ENCODE results near the gene MAP3K4.
"Not testable (repeated sequence)": the region's sequence is repeated elsewhere in the genome, so short reads cannot be mapped to it uniquely, and the experiment has no call there.

The MAP3K4 gene

DNA sequence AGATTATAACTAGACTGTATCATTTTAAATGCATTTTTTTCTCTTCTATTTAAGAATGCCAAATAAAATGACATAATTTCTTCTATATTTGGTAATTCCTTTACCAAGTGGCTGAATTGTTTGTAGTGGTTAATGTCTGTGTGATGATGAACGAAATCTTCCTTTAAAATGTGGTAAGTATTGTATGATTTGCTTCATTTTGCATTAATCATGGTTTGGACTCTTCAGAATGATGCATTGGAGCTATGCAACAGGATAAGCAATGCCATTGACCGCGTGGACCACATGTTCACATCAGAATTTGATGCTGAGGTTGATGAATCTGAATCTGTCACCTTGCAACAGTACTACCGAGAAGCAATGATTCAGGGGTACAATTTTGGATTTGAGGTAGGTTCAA, 99.6 kb downstream of the MAP3K4 start:
- FAIRE-seq: no peak

DNA sequence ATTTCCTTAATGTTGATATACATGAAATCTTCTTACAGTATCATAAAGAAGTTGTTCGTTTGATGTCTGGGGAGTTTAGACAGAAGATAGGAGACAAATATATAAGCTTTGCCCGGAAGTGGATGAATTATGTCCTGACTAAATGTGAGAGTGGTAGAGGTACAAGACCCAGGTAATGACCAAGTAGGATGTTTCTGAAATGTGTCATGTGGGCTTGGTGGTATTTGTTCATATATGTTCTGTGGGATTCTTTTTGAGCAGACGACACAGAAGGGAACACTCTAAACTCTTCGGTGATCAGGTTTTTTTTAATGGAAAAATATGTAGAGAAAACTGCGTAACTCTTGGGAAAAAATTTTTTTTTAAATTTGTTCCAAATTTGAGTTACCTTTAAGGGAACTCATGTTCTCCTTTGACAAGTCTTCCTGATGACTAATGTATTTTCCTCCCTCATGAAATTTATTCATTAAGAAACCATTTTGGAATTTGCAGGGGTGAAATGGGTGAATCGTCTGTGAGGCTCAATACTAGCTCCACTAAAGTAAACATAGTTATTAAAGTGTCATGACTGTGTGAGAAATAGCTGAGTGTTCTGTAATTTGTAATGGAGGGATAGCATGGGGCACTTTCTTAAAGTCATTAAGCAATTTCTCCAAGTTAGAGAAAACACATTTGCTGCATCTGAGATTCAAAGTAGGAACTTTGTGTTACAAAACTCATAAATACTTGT, 100.6 kb downstream of the MAP3K4 start:
- no peak for FAIRE-seq

DNA sequence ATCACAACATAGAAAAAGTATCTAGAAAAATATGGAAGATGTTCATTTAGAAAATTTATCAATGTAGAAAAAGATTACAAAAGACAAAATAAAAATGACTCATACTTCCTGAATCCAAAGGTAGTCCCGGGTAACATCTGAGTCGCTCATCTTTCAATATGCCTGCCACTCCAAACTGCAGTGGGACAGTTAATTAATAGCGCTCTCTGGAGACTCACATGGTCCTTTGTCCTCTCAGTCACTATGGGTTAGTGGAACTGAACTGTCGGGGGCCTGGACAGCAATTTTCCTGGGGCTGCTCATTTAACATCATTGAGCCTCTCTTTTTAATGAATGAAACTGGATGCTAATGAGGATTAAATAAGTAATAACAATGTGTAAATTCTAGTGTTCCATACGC, 103.4 kb downstream of the MAP3K4 start:
- FAIRE-seq: no peak

DNA sequence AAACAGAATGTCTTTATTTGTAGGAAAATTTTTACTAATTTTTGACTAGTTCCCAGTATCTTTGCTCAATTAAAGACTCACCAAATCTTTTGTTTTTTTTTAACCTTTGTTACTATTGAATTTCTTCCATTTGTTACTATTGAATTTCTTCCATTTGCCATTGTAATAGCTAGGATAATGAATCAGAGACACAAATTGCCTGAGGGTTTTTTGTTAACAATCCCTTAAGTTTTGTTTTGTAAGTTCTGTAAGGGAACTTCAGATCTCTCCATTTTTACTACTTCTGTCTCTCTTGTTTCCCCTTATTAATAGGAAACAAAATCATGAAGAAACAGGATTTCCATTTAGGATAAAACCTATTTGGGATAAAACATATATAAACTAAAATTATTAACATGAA, 104.3 kb downstream of the MAP3K4 start:
- FAIRE-seq: no peak

DNA sequence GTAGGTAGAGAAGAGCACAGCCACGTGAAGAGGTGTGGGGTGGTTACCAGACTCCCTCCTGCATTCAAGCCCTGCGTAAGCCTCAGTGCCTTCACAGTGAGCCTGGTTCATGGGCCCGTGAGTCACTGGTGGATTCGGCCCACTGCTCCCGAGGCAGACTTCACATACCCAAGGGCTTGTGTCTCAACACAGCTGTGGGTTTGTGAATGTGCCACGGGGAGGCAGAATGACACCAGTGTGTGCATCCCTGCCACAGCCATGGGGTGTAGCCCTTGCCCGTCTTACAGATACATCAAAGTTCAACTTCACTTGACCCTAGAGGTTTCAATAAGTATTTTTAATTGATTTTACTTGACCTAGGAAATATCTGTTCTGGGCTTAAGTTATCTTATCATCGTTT, 108.5 kb downstream of the MAP3K4 start:
- no peak for FAIRE-seq

DNA sequence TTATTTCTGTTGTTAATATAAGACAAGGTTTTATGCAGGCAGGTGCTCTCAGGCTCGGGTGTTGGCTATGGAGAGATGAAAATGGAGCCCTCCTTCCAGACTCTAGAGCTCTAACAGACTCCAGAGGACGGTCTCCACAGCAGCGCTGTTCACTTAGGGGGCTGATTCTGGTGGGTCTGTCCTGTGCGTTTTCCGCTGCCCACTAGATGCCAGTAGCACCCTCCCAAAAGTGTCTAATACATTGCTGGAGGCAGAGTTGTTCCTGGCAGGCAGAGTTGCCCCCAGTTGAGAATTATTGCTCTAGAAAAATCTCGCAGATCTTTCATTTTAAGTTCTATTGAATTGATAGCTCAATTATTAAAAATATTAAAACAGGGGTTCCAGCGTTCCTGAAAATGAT, 109.9 kb downstream of the MAP3K4 start:
- no peak for FAIRE-seq

DNA sequence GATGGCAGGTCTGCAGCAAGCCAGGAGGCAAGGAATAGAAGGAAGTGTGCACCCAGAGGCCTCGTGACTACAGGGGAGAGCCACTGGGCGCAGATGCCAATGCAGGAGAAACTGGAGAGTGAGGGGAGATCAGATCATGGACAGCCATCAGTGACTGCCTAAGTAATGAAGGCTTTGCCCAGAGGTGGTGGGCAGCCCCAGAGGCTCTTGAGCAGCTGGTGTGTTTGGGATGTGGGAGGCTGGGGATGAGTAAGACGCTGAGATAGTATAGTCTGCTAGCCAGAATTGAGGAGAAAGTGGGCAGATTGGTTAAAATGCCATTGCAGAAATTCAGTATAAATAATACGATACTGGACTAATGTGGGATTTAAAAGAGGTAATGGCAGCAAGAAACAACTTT, 111.9 kb downstream of the MAP3K4 start:
- FAIRE-seq: no peak

DNA sequence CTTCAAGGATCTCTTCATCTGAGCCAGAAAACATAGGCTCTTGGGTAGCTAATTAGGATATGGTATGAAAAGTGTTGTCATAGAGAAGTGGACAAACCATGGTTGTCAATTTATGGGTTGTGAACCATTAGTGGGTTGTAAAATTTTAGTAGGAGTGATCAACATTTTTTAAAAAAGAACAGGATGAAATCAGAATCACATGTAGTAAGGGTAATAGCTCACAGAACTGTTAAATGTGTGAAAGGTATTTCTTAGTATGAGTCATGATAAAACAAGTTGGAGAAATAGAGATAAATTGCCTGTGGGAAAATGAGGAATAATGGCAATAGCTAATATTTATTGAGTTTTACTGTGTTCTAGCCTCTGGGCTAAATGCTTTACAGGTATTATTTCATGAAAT, 113.4 kb downstream of the MAP3K4 start:
- no peak for FAIRE-seq

DNA sequence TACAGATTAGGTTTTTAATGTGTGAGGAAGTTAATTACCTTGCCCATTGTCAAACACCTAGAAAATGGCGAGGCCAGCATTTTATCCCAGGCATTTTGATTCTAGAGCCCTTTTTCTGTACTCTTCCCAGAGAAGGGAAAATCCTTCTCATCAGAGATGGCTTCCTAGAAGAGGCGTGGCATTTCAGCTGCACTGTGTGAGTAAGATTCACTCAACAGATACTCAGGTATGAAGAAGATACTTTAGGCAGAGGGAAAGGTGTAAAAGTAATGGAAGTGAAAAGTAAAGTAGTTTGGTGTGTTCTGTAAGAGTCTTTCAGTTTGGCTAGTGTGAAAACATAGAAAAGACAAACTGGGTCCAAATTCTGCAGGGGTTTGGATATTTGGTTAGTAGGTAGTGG, 113.8 kb downstream of the MAP3K4 start:
- no peak for FAIRE-seq

DNA sequence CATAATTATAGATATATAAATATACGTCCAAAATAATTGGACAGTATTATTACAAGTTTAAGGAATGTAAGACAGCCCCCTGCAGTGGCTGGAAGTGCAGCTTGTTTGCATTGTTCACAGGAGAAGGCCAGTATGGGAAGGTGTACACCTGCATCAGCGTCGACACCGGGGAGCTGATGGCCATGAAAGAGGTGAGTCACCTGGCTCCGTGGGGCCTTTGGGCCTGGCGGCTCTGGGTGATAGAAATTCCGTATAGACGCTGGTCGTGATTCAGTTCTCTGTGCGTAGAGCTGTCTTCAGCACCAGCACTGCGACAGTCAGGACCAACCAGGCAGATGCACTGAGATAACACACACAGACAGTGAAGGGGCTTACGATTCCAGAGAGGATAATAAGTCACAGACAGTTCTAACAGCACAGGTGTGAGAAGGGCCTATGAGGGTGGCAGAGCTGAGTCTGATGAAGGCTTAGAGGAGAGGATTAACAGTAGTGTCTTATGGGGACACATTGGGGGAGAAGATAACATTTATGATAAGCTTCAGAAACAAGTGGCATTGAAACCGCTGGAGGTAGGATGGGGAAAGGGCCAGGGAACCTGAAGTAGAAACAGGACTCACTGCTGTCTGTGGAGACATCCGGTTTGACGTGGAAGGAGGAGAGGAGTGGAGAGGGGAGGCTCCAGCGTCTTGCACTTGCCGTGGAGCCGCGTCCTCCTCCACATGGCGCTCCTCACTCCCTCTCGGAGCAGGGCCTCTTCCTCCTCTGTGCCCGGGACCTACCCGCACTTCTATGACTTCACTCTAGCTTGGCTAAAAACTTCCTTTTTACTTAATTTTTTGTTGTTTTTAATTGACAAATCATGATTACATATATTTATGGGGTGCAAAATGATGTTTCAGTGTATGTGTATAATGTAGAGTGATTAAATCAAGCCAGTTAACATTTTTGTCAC, 116.5 kb downstream of the MAP3K4 start:
- FAIRE-seq: no peak

DNA sequence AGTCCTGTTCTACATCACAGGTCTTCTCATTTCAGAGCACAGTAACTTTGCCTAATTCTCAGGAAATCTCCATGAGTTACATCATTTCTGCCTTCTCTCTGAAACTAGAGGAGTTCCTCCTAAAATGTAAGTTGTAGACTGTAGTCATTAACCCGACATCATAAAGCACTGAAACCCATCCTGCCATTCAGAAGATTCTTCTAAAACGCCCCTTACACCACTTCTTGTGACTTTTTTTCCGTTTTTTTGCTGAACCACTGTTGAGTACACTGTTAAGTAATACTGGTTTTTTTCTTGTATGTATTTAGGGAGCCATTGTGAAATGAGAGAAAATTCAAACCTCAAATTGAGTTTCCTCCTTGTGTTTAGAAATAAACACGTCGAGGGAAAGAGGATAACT, 117.3 kb downstream of the MAP3K4 start:
- FAIRE-seq: no peak

DNA sequence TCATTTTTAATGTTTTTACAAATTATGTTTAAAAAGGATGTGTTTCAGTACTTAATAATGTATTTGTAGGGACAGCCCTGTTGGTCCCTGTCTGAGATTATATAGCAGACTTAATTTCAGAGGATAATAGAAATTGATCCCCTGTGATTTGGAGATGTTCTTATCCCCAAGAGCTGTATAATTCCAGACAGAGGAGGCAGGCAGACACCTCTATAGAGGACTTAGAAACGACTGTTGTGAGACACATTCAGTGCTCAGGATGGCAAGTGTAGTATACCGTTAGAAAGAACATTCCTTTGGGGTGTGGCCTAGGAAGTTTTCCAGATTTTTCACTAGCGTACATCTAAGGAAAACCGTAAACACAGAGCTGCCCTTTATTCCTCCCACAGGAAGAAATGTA, 117.8 kb downstream of the MAP3K4 start:
- no peak for FAIRE-seq

DNA sequence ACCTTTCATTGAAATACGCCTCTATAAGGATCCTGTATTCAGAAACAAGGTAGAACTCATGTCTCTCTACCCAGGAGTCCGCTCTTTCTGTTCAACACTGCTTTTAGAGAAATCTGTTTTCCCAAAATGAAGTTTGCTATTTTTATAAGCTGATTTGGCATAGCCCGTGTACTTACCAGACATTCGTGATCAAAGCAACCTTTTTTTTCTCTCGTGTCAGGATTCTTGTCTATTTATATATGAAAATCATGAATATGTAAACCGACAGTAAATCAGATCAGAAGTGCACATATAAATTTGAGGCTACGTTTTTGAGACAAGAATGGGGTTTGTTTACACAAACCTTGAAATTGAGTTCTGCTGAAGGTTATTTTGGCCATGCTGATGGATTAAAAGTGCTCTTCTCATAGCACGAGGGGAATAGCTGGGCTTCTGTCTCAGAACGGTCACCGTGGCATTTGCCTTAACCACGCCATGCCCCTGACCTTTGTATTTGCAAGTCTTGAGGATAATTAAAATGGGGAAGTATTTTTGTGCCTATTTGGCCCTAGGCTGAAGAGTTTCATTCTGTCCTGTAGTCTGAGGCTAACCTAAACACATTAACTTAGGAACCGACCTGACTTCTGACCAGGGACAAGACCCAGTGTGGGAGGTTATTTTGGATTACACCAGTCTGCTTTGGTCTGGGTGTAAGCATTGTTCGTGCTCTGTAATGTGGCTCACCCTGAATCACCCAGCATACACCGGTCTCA, 118.6 kb downstream of the MAP3K4 start:
- FAIRE-seq: no peak

DNA sequence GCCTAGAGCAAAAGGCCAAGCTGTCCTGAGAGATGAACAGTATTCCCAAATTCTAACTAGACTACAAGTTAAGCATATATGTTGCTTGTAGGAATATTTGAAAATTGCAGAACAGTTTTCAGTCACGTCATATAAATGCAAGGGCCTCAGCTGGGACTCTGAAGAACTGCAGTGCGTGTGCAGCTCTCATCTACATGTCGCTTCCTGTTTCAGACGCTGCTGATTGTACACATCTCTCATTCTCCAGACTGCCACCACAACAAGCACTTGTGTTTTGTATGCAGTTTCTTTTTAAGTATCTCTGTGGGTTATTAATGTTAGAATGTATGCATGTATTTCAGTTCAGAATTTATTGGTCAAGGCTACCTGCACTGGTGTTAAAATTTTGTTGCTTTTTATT, 119.7 kb downstream of the MAP3K4 start:
- FAIRE-seq: no peak

DNA sequence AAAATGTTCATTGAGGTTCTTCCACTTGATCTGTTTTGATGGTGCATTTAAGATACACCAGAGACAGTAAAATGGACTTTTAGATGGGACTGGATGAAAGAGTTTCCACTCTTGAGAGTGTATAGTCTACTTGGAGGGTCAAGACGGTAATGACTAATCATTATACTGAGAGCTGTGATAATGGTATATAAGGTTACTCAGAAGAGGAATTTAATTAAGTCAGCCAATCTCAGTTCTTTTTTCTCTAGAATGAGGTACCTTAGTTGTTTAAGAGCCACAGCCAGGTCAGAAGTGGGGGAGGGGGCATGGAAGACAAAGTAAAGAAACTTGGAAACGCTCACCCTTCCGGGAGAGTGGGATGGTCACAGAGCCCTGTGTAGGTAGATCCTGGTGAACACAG, 123.9 kb downstream of the MAP3K4 start:
- no peak for FAIRE-seq

DNA sequence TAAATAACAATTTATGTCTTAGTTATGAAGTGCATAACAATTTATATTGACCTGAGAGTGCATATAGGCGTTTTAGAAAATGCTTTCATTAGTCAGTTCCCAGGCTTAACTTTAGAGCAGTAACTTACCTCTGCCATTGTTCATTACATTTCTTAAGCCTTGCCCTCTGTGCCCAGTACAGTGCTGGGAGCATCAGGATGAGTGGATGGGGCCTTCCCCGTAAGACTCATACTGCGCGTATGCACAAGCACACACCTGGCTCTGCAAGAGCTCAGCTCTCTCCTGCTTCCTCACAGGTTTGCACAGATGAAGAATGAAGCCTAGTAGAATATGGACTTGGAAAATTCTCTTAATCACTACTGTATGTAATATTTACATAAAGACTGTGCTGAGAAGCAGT, 125.0 kb downstream of the MAP3K4 start:
- no peak for FAIRE-seq

DNA sequence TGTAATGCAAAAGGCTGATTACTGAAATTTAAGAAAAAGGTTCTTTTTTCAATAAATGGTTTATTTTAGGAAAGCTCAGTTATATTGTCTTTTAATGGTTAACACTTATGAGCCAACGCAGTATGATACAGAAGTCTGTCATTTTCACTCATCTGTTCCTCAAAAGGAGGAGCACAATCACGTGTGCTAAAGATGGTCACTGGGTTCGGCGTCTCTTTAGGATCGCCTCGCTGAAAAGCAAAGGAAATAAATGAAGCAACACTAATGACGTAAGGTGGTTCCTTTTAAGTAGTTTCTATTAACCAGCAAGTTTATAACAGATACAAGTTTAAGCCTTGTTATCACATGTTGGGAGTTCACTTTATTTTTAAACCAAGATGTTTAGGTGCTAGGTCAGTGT, 125.7 kb downstream of the MAP3K4 start:
- no peak for FAIRE-seq

DNA sequence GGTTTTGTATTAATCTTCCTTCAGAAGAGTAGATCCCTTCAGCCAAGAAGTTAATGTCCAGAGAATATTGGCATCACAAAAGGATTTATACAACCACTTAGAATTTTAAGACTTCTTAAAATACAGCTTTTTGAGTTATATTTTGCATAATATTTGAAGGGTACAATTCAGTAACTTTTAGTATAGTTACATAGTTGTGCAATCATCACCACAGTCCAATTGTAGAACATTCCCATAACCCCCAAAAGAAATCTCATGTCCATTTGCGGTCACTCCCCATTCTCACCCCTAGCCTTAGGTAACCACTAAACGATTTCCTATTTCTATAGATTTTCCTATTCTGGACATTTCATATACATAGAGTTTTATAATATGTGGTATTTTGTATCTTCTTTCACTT, 126.4 kb downstream of the MAP3K4 start:
- no peak for FAIRE-seq

DNA sequence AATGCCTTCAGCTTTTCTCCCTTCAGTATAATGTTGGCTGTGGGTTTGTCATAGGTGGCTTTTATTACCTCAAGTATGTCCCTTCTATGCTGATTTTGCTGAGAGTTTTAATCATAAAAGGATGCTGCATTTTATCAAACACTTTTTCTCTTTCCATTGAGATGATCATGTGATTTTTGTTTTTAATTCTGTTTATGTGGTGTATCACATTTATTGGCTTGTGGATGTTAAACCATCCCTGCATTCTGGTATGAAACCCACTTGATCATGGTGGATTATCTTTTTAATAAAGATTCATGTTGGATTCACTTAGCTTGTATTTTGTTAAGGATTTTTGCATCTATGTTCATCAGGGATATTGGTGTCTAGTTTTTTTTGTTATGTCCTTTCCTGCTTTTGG, 131.8 kb downstream of the MAP3K4 start:
- not testable (repeated sequence) for FAIRE-seq

DNA sequence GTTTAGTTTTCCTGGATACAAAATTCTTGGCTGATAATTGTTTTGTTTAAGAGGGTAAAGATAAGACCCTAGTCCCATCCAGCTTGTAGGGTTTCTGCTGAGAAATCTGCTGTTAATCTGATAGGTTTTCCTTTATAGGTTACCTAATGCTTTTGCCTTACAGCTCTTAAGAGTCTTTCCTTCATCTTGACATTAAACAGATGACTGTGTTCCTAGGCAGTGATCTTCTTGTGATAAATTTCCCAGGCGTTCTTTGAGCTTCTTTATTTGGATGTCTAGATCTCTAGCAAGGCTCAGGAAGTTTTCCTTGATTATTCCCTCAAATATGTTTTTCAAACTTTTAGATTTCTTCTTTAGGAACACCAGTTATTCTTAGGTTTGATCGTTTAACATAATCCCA, 134.0 kb downstream of the MAP3K4 start:
- FAIRE-seq: no peak

DNA sequence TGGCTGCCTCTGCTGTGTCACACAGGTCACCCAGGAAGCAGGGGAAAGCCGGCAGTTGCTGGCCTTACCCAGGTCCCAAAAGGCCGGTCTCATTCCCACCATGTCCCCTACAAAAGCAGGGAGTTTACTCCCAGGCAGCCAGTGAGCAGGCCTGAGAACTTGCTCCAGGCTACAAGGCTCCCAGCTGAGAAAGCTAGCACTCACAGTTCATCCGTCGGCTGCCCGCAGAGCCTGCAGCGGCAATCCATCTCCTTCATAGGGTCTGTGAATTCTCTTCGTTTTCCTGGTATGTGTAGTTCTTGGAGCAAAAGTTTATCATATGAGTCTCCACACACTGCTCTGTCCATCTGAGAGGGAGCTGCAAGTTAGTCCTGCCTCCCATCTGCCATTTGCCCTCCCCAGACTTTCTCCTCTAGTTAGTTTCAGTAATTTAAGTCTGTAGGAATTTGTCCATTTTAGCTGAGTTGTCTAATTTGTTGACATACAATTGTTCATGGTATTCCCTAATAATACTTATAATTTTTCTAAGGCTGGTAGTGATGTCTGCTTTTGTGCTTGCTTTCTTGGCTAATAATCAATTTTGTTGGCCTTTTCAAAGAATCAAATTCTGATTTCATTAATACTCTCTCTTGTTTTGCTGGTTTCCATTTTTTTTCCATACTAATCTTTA, 135.6 kb downstream of the MAP3K4 start:
- no peak for FAIRE-seq

DNA sequence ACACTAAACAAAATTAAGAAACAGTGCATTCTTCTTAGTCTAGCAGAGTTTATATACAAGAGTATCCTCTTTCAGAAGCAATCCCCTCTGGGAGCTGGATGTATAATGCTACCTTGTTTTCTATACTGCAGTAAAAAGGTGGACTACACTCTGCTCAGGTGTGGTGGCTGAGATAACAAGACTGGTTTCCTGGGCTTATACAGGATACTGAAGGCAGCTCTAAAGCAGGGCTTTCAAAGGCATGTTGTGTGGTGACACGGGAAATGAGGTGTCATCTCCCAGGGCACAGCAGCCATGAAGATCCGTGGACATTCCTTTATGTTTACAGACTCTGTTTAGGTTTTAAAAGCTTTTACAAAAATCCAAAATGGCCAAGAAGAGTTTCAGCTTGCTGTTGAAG, 136.7 kb downstream of the MAP3K4 start:
- FAIRE-seq: no peak

DNA sequence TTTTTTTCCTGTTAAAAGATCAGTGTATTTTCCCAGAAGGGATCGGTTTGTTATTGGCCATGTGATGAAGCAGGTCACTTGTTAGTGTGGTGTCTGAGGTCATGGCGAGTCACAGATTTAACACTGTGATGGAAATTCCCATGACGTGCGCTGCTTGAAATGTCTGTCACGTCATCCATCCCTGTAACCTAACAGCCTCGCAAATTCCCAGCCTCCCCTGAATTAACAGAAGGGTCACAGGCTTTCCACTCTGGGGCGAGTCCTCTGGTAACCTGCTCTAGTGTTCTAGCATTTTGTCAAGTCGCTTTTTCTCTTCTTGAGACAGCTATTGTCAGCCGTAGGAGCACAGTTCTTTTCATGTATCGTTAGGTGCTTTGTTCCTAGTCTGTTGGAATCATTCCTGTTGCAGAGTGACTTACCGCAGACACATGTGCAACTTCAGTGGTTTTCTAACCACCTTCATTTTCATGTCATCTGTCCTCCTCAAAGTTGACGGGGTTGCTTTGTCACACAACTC, 137.2 kb downstream of the MAP3K4 start:
- no peak for FAIRE-seq

All from TTC549 (cell line).